ENCODE measurements around the gene TSPAN1. TPM values are rescaled to one million over a fixed set of nuclear protein-coding genes. Genes with fewer than 3 reads are reported as not detected.
A peak's percentile ranks its signal among the peaks of the same experiment; 100 is the strongest.
"Not testable (repeated sequence)": the region's sequence is repeated elsewhere in the genome, so short reads cannot be mapped to it uniquely, and the experiment has no call there.

TSPAN1 gene
- total RNA-seq, 1 donor from 2014 or later: not detected

- TF ChIP-seq CTCF (IDR thresholded peaks at IDR 0.05): no peak
- Mint-ChIP-seq H3K9me3 (no peaks in the 10 kb centered on the region), H3K36me3 (ENCODE audit: low read depth) (no peaks in the 10 kb centered on the region), H3K4me3 (no peak overlapping the region), H3K27me3 (peaks cover 7% of the 10 kb centered on the region), H3K27ac (no peak overlapping the region), H3K4me1 (peaks cover 2% of the 10 kb centered on the region)
- no peak for DNase-seq
- intact Hi-C loops (cut with micrococcal nuclease): loop anchor here (2.0 kb wide), 1 partner anchor 23 kb away; the partner anchor contains the start of gene POMGNT1
- no peak for ATAC-seq (ENCODE audit: low read depth)
- POLR2A ChIA-PET: no interaction called here
- CTCF ChIA-PET: interaction anchor here (1.5 kb wide), 1 partner anchor 184 kb away, joined by 5 read pairs; no protein-coding TSS in a partner anchor
Observed at GRCh38 chr1:46221749-46222148, 46.9 kb downstream of the TSPAN1 start.

- DNase-seq; H3K9me3 Mint-ChIP-seq; H3K27ac Mint-ChIP-seq; H3K27me3 Mint-ChIP-seq; ATAC-seq (ENCODE audit: low read depth); H3K4me3 Mint-ChIP-seq; H3K36me3 Mint-ChIP-seq (ENCODE audit: low read depth); H3K4me1 Mint-ChIP-seq: not testable (repeated sequence)
- POLR2A ChIA-PET: interaction anchor here (0.6 to 1.1 kb wide), 3 partner anchors 20 to 537 kb away, joined by 3 to 4 read pairs (median 3); partner anchors contain the start of genes GPBP1L1 and NSUN4
- CTCF ChIA-PET: interaction anchor here (0.6 to 3.0 kb wide), 20 partner anchors 9 to 266 kb away, joined by 3 to 24 read pairs (median 4); partner anchors contain the start of gene RAD54L
- intact Hi-C loops (cut with micrococcal nuclease): loop anchor here (1.0 to 2.0 kb wide), 4 partner anchors 24 to 186 kb away; partner anchors contain the start of gene POMGNT1
Observed at GRCh38 chr1:46223055-46223454, 48.2 kb downstream of the TSPAN1 start.

- CTCF ChIA-PET: interaction anchor here (0.6 to 3.0 kb wide), 24 partner anchors 9 to 874 kb away, joined by 3 to 24 read pairs (median 3); partner anchors contain the start of gene RAD54L
- Mint-ChIP-seq H3K9me3 (no peaks in the 10 kb centered on the region), H3K27me3 (peaks cover 4% of the 10 kb centered on the region), H3K27ac (no peak overlapping the region), H3K4me1 (peaks cover 2% of the 10 kb centered on the region), H3K4me3 (no peak overlapping the region), H3K36me3 (ENCODE audit: low read depth) (no peaks in the 10 kb centered on the region)
- DNase-seq: peak; percentile 24
- TF ChIP-seq CTCF (IDR thresholded peaks at IDR 0.05): no peak
- intact Hi-C loops (cut with micrococcal nuclease): loop anchor here (1.0 to 2.0 kb wide), 4 partner anchors 25 to 186 kb away; partner anchors contain the start of gene POMGNT1
- POLR2A ChIA-PET: interaction anchor here (0.7 to 1.1 kb wide), 3 partner anchors 21 to 538 kb away, joined by 3 read pairs; partner anchors contain the start of genes GPBP1L1 and NSUN4
- ATAC-seq (ENCODE audit: low read depth): peak; percentile 93
Observed at GRCh38 chr1:46223472-46223943, 48.6 kb downstream of the TSPAN1 start.

GRCh38 chr1:46224966-46225365 lies 50.1 kb downstream of the TSPAN1 start:
- intact Hi-C loops (cut with micrococcal nuclease): no loop called here
- ChIA-PET POLR2A (interaction anchor here (0.7 kb wide), 1 partner anchor 387 kb away, joined by 3 read pairs; no protein-coding TSS in a partner anchor), CTCF (interaction anchor here (0.8 to 3.0 kb wide), 5 partner anchors 20 to 189 kb away, joined by 3 to 24 read pairs (median 5); partner anchors contain the start of gene RAD54L)
- Mint-ChIP-seq H3K4me1 (peaks cover 2% of the 10 kb centered on the region), H3K36me3 (ENCODE audit: low read depth) (no peaks in the 10 kb centered on the region), H3K27me3 (peaks cover 4% of the 10 kb centered on the region), H3K27ac (no peak overlapping the region), H3K4me3 (no peak overlapping the region), H3K9me3 (no peaks in the 10 kb centered on the region)
- no peak for DNase-seq
- TF ChIP-seq CTCF (IDR thresholded peaks at IDR 0.05): no peak
- ATAC-seq (ENCODE audit: low read depth): no peak

- DNase-seq; H3K4me1 Mint-ChIP-seq; H3K27me3 Mint-ChIP-seq; H3K9me3 Mint-ChIP-seq; H3K36me3 Mint-ChIP-seq (ENCODE audit: low read depth); intact Hi-C loops (cut with micrococcal nuclease); H3K27ac Mint-ChIP-seq; H3K4me3 Mint-ChIP-seq; POLR2A ChIA-PET; ATAC-seq (ENCODE audit: low read depth): not testable (repeated sequence)
- CTCF ChIA-PET: interaction anchor here (2.0 kb wide), 1 partner anchor 8 kb away, joined by 9 read pairs; no protein-coding TSS in a partner anchor
Observed at GRCh38 chr1:46231231-46231630, 56.3 kb downstream of the TSPAN1 start.

Other genes starting within 250 kb of the TSPAN1 start
- 1.0 and 1.3 TPM in 2 replicates for gene PIK3R3, start 42.5 kb upstream of the TSPAN1 start, total RNA-seq
- gene P3R3URF, start 1.4 kb downstream of the TSPAN1 start, total RNA-seq: not detected in 2 replicates
- 37.4 and 39.5 TPM in 2 replicates for gene POMGNT1, start 23.3 kb downstream of the TSPAN1 start, total RNA-seq
- 0.20 TPM in 1 of 2 replicates, not detected in the other for gene LURAP1, start 28.2 kb downstream of the TSPAN1 start, total RNA-seq
- gene RAD54L, start 72.7 kb downstream of the TSPAN1 start, total RNA-seq: 2.9 and 3.7 TPM in 2 replicates
- 59.5 and 60.2 TPM in 2 replicates for gene LRRC41, start 128.5 kb downstream of the TSPAN1 start, total RNA-seq
- gene UQCRH, start 128.6 kb downstream of the TSPAN1 start, total RNA-seq: 243 and 279 TPM in 2 replicates
- 35.3 and 38.6 TPM in 2 replicates for gene NSUN4, start 165.7 kb downstream of the TSPAN1 start, total RNA-seq
- 5.1 and 6.4 TPM in 2 replicates for gene FAAH, start 219.2 kb downstream of the TSPAN1 start, total RNA-seq

Measured in activated B cell treated with CpG ODN at 0.5 μM for 24 hours (primary cell).